IMR-90 (cell line): Measurements from ENCODE around the gene PRKCA. TPM values are rescaled to one million over a fixed set of nuclear protein-coding genes. Genes with fewer than 3 reads are reported as not detected.

Experiments
- ATAC-seq: fragments of 200-7000 bp; cut with Tn5 transposase; 2 replicates; pipeline ENCODE4 v1.9.1; 2020; ENCODE audit warnings: low read depth, mild to moderate bottlenecking, moderate library complexity
- BruUV-seq: library from RNA; stranded (reverse); fragments of 400-500 nt; replicated peaks from 2 replicates; lab custom pipeline; 2021; lab: Mats Ljungman, UMichigan
- CTCF ChIA-PET: fragments of 300-600 bp; formaldehyde crosslinking; extraction: SDS; loops from one replicate; lab custom pipeline; 2021; ENCODE audit warnings: antibody characterized with exemption; lab: Yijun Ruan, JAX
- POLR2A ChIA-PET: fragments of 300-600 bp; sonication (Branson Sonifier 250); formaldehyde crosslinking; loops from one replicate; lab custom pipeline; 2022; ENCODE audit warnings: antibody characterized with exemption; ENCODE audit not compliant: unreplicated experiment; lab: Charles Lee
- DNase-seq: peaks from one replicate; pipeline ENCODE4 v3.0.0; 2013
- H2AFZ ChIP-seq: replicated peaks from 2 replicates; pipeline ENCODE3; 2013; ENCODE audit warnings: low read length, mild to moderate bottlenecking; ENCODE audit not compliant: poor library complexity
- H2AK5ac ChIP-seq: 2 replicates; pipeline ENCODE4 v1.6.1; 2013; ENCODE audit warnings: low read depth, low read length, inconsistent platforms
- H2AK9ac ChIP-seq: replicated peaks from 2 replicates; pipeline ENCODE3; 2013; ENCODE audit warnings: mild to moderate bottlenecking, low read depth, low read length, moderate library complexity; ENCODE audit not compliant: poor library complexity
- H2BK120ac ChIP-seq: 2 replicates; pipeline ENCODE4 v1.6.1; 2013; ENCODE audit warnings: low read depth, low read length, inconsistent platforms
- H2BK15ac ChIP-seq: 3 replicates; pipeline ENCODE4 v1.6.1; 2013; ENCODE audit warnings: low read depth, low read length, inconsistent platforms
- H2BK20ac ChIP-seq: 2 replicates; pipeline ENCODE4 v1.6.1; 2013; ENCODE audit warnings: low read depth, mild to moderate bottlenecking, inconsistent platforms, low read length, moderate library complexity
- H2BK5ac ChIP-seq: 2 replicates; pipeline ENCODE4 v1.6.1; 2013; ENCODE audit warnings: mild to moderate bottlenecking, low read depth, low read length, inconsistent platforms; ENCODE audit not compliant: poor library complexity, severe bottlenecking
- H3K14ac ChIP-seq: replicated peaks from 2 replicates; pipeline ENCODE4 v1.6.1; 2013; ENCODE audit warnings: low read depth, low read length, inconsistent platforms
- H3K18ac ChIP-seq: 2 replicates; pipeline ENCODE4 v1.6.1; 2013; ENCODE audit warnings: low read depth, low read length, control low read depth
- H3K23ac ChIP-seq: 2 replicates; pipeline ENCODE4 v1.6.1; 2013; ENCODE audit warnings: low read depth, low read length, inconsistent platforms
- H3K27ac ChIP-seq: 2 replicates; pipeline ENCODE4 v1.5.1; 2013; ENCODE audit warnings: mild to moderate bottlenecking, control low read depth, low read length; ENCODE audit not compliant: insufficient read depth
- H3K27me3 ChIP-seq: 2 replicates; pipeline ENCODE4 v1.6.1; 2013; ENCODE audit warnings: low read length; ENCODE audit not compliant: control insufficient read depth, insufficient read depth
- H3K36me3 ChIP-seq: 2 replicates; pipeline ENCODE4 v1.6.1; 2013; ENCODE audit warnings: low read length, mixed read lengths; ENCODE audit not compliant: control insufficient read depth, insufficient read depth
- H3K4ac ChIP-seq: 2 replicates; pipeline ENCODE4 v1.6.1; 2013; ENCODE audit warnings: low read depth, low read length, inconsistent platforms
- H3K4me1 ChIP-seq: 2 replicates; pipeline ENCODE4 v1.6.1; 2013; ENCODE audit warnings: low read length, mixed read lengths; ENCODE audit not compliant: control insufficient read depth, insufficient read depth
- H3K4me2 ChIP-seq: 2 replicates; pipeline ENCODE4 v1.6.1; 2013; ENCODE audit warnings: low read depth, mild to moderate bottlenecking, control low read depth, low read length, moderate library complexity
- H3K4me3 ChIP-seq: 2 replicates; pipeline ENCODE4 v1.5.1; 2013; ENCODE audit warnings: low read depth, mild to moderate bottlenecking, control low read depth, low read length, moderate library complexity; ENCODE audit not compliant: insufficient read depth
- H3K56ac ChIP-seq: 2 replicates; pipeline ENCODE4 v1.6.1; 2013; ENCODE audit warnings: low read length, inconsistent platforms; ENCODE audit not compliant: insufficient read depth; ENCODE audit errors: extremely low read depth
- H3K79me1 ChIP-seq, 2 experiments: 2 replicates each; pipeline ENCODE4 v1.6.1; 2013; ENCODE audit warnings: low read length in 2 of 2, inconsistent platforms in 1 of 2, low read depth in 1 of 2
- H3K9ac ChIP-seq: 2 replicates; pipeline ENCODE4 v1.6.1; 2013; ENCODE audit warnings: low read depth, low read length, control low read depth
- H3K9me1 ChIP-seq: 2 replicates; pipeline ENCODE4 v1.6.1; 2013; ENCODE audit warnings: low read length, inconsistent platforms; ENCODE audit not compliant: insufficient read depth
- H3K9me3 ChIP-seq: 2 replicates; pipeline ENCODE4 v1.6.1; 2013; ENCODE audit warnings: low read length; ENCODE audit not compliant: control insufficient read depth, insufficient read depth
- H4K20me1 ChIP-seq: 2 replicates; pipeline ENCODE4 v1.6.1; 2013; ENCODE audit warnings: low read length, inconsistent platforms; ENCODE audit not compliant: insufficient read depth
- H4K5ac ChIP-seq: 2 replicates; pipeline ENCODE4 v1.6.1; 2013; ENCODE audit warnings: mild to moderate bottlenecking, low read depth, low read length, control low read depth
- H4K8ac ChIP-seq, 2 experiments: 2 replicates each; pipeline ENCODE4 v1.6.1; 2013; ENCODE audit warnings: low read depth in 2 of 2, low read length in 2 of 2, control low read depth in 1 of 2, inconsistent platforms in 1 of 2
- H4K91ac ChIP-seq: 2 replicates; pipeline ENCODE4 v1.6.1; 2013; ENCODE audit warnings: low read depth, low read length, inconsistent platforms; ENCODE audit not compliant: insufficient read depth
- BHLHE40 ChIP-seq: fragments of 150-350 bp; IDR thresholded peaks from 2 replicates; pipeline ENCODE4 v1.6.1; 2016; ENCODE audit warnings: mild to moderate bottlenecking, low read depth, low read length
- CEBPB ChIP-seq: IDR thresholded peaks from 2 replicates; pipeline ENCODE4 v1.6.1; 2012; ENCODE audit warnings: low read depth, low read length, improper control_type of control experiment
- CHD1 ChIP-seq: IDR thresholded peaks from 2 replicates; pipeline ENCODE4 v1.6.1; 2012; ENCODE audit warnings: low read depth, low read length, improper control_type of control experiment
- ELK1 ChIP-seq: fragments of 150-350 bp; IDR thresholded peaks from 2 replicates; pipeline ENCODE4 v1.6.1; 2016; ENCODE audit warnings: low read depth, mild to moderate bottlenecking, low read length, moderate library complexity, borderline replicate concordance
- FOS ChIP-seq: fragments of 150-350 bp; IDR thresholded peaks from 2 replicates; pipeline ENCODE4 v1.6.1; 2016; ENCODE audit warnings: low read depth, low read length
- MAFK ChIP-seq: IDR thresholded peaks from 2 replicates; pipeline ENCODE4 v1.6.1; 2012; ENCODE audit warnings: low read depth, low read length, improper control_type of control experiment
- MXI1 ChIP-seq: IDR thresholded peaks from 2 replicates; pipeline ENCODE4 v1.6.1; 2012; ENCODE audit warnings: low read depth, mild to moderate bottlenecking, low read length, moderate library complexity, borderline replicate concordance
- NFE2L2 ChIP-seq: fragments of 150-350 bp; IDR thresholded peaks from 2 replicates; pipeline ENCODE4 v1.6.1; 2016; ENCODE audit warnings: low read depth, mild to moderate bottlenecking, low read length
- POLR2A ChIP-seq: IDR thresholded peaks from 2 replicates; pipeline ENCODE4 v1.6.1; 2012; ENCODE audit warnings: mild to moderate bottlenecking, low read depth, low read length
- RCOR1 ChIP-seq: IDR thresholded peaks from 2 replicates; pipeline ENCODE4 v1.6.1; 2012; ENCODE audit warnings: mild to moderate bottlenecking, low read length, improper control_type of control experiment; ENCODE audit not compliant: insufficient replicate concordance
- RFX5 ChIP-seq: IDR thresholded peaks from 2 replicates; pipeline ENCODE4 v1.8.0; 2012; ENCODE audit warnings: low read depth, mild to moderate bottlenecking, low read length, moderate library complexity
- SMC3 ChIP-seq: fragments of 150-350 bp; IDR thresholded peaks from 2 replicates; pipeline ENCODE4 v1.6.1; 2016; ENCODE audit warnings: low read depth, mild to moderate bottlenecking, antibody characterized with exemption, low read length, moderate library complexity
- dilution Hi-C: fragments of 300-500 bp; cut with HindIII; formaldehyde crosslinking; loops from one replicate; pipeline ENCODE4 v1.14.3; 2018; ENCODE audit warnings: low sequenced_read_pairs; ENCODE audit not compliant: unreplicated experiment
- in situ Hi-C: fragments of 300-500 bp; cut with MboI; formaldehyde crosslinking; loops from 3 replicates; pipeline ENCODE4 v1.14.3; 2019; ENCODE audit warnings: low sequenced_read_pairs, inconsistent platforms, mixed read lengths
- intact Hi-C: fragments of 100-400 bp; cut with micrococcal nuclease; formaldehyde crosslinking; loops from 2 replicates; pipeline ENCODE4 v1.10.0; 2022
- polyA plus RNA-seq, 3 experiments: library from polyadenylated mRNA; depleted of rRNA; stranded (reverse); fragments of >200 nt; gene quantifications; 2 replicates each; pipeline ENCODE4 v1.2.3, GENCODE V29; 2012; ENCODE audit warnings: low replicate concordance in 1 of 3
- total RNA-seq: library from RNA; depleted of rRNA; stranded (reverse); fragments of >200 nt; gene quantifications from 2 replicates; pipeline ENCODE4 v1.2.3, GENCODE V29; 2012
- TF ChIP-seq, protein P1 (sequence below): fragments of 150-350 bp; IDR thresholded peaks from 2 replicates; pipeline ENCODE4 v1.6.1; 2017; ENCODE audit warnings: mild to moderate bottlenecking, antibody characterized with exemption, low read length, low read depth
- TF ChIP-seq, protein P2 (sequence below): conservative IDR thresholded peaks from 2 replicates; pipeline ENCODE4 v1.5.1; 2012; ENCODE audit warnings: mild to moderate bottlenecking, low read depth, low read length, improper control_type of control experiment

Gene PRKCA
- total and polyA plus RNA-seq, 2 of the 4 experiments (the other 2 are of a cell fraction): 31.0 to 46.0 TPM

- Histone ChIP-seq H3K9ac (no peak overlapping the region), H3K27me3 (no peaks in the 10 kb centered on the region), H3K14ac (no peak overlapping the region), H2BK15ac (no peak overlapping the region), H3K27ac (no peak overlapping the region), H3K18ac (no peak overlapping the region), H3K4me3 (no peak overlapping the region), H3K4ac (no peak overlapping the region), H3K23ac (no peak overlapping the region), H4K8ac (no peak overlapping the region), H2AK5ac (no peak overlapping the region), H3K36me3 (no peaks in the 10 kb centered on the region; the same call in 1 of the 2 replicates), H4K91ac (no peak overlapping the region), H3K9me3 (peaks cover 3% of the 10 kb centered on the region), H3K4me1 (peaks cover 5% of the 10 kb centered on the region), H3K79me1 (peaks cover 35 to 56% of the 10 kb centered on the region in 2 experiments), H4K5ac (no peak overlapping the region), H3K9me1 (peaks cover 9% of the 10 kb centered on the region; the same call in 1 of the 2 replicates), H2AFZ (no peak overlapping the region), H2BK20ac (no peak overlapping the region), H2AK9ac (no peak overlapping the region), H2BK5ac (no peak overlapping the region), H3K4me2 (no peak overlapping the region), H3K56ac (no peak overlapping the region; the same call in 1 of the 2 replicates), H2BK120ac (no peak overlapping the region), H4K20me1 (peaks cover 15% of the 10 kb centered on the region)
- in situ Hi-C loops: no loop called here
- TF ChIP-seq MXI1 (no peak), MAFK (no peak), RCOR1 (no peak), NFE2L2 (no peak), POLR2A (no peak), FOS (no peak), ELK1 (no peak), RFX5 (no peak), CEBPB (no peak), BHLHE40 (no peak), SMC3 (no peak), CHD1 (no peak)
- TF ChIP-seq, protein P1, sequence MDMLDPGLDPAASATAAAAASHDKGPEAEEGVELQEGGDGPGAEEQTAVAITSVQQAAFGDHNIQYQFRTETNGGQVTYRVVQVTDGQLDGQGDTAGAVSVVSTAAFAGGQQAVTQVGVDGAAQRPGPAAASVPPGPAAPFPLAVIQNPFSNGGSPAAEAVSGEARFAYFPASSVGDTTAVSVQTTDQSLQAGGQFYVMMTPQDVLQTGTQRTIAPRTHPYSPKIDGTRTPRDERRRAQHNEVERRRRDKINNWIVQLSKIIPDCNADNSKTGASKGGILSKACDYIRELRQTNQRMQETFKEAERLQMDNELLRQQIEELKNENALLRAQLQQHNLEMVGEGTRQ: no peak
- TF ChIP-seq, protein P2, sequence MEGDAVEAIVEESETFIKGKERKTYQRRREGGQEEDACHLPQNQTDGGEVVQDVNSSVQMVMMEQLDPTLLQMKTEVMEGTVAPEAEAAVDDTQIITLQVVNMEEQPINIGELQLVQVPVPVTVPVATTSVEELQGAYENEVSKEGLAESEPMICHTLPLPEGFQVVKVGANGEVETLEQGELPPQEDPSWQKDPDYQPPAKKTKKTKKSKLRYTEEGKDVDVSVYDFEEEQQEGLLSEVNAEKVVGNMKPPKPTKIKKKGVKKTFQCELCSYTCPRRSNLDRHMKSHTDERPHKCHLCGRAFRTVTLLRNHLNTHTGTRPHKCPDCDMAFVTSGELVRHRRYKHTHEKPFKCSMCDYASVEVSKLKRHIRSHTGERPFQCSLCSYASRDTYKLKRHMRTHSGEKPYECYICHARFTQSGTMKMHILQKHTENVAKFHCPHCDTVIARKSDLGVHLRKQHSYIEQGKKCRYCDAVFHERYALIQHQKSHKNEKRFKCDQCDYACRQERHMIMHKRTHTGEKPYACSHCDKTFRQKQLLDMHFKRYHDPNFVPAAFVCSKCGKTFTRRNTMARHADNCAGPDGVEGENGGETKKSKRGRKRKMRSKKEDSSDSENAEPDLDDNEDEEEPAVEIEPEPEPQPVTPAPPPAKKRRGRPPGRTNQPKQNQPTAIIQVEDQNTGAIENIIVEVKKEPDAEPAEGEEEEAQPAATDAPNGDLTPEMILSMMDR: no peak
- intact Hi-C loops: no loop called here
- no peak for DNase-seq
- ATAC-seq: no peak
- dilution Hi-C loops: no loop called here
- no TSS peak for BruUV-seq
- CTCF ChIA-PET: no interaction called here
- POLR2A ChIA-PET: no interaction called here
Measured at GRCh38 chr17:66611397-66611796, 309.0 kb downstream of the PRKCA start.
